Glutamatergic neuron (in vitro differentiated cells): ENCODE data around the gene OSER1. TPM values are rescaled to one million over a fixed set of nuclear protein-coding genes. Genes with fewer than 3 reads are reported as not detected.
A peak's percentile ranks its signal among the peaks of the same experiment; 100 is the strongest.
"Not testable (repeated sequence)": the region's sequence is repeated elsewhere in the genome, so short reads cannot be mapped to it uniquely, and the experiment has no call there.

Experiments
- DNase-seq: peaks from one replicate; pipeline ENCODE4 v3.0.0; 2022
- H3K27ac Mint-ChIP-seq: one replicate; pipeline ENCODE4 v1.8.0; 2020; ENCODE audit warnings: mild to moderate bottlenecking, mixed read lengths, inconsistent platforms; ENCODE audit not compliant: unreplicated experiment
- H3K27me3 Mint-ChIP-seq: one replicate; pipeline ENCODE4 v1.8.0; 2020; ENCODE audit warnings: mild to moderate bottlenecking, moderate library complexity, mixed read lengths, inconsistent platforms; ENCODE audit not compliant: unreplicated experiment
- H3K36me3 Mint-ChIP-seq: one replicate; pipeline ENCODE4 v1.8.0; 2020; ENCODE audit warnings: mild to moderate bottlenecking, mixed read lengths, inconsistent platforms; ENCODE audit not compliant: unreplicated experiment
- H3K4me1 Mint-ChIP-seq: one replicate; pipeline ENCODE4 v1.8.0; 2020; ENCODE audit warnings: mild to moderate bottlenecking, low read depth, mixed read lengths, inconsistent platforms; ENCODE audit not compliant: unreplicated experiment
- H3K4me3 Mint-ChIP-seq: one replicate; pipeline ENCODE4 v1.8.0; 2020; ENCODE audit warnings: mild to moderate bottlenecking, mixed read lengths, inconsistent platforms; ENCODE audit not compliant: unreplicated experiment
- H3K9me3 Mint-ChIP-seq: one replicate; pipeline ENCODE4 v1.8.0; 2020; ENCODE audit warnings: mild to moderate bottlenecking, moderate library complexity, mixed read lengths, inconsistent platforms; ENCODE audit not compliant: unreplicated experiment
- CTCF ChIP-seq: fragments of 200-600 bp; sonication (generic); IDR thresholded peaks from one replicate; pipeline ENCODE4 v1.5.0; 2021; ENCODE audit not compliant: partially characterized antibody, unreplicated experiment
- total RNA-seq: library from RNA; stranded (reverse); fragmentation: NEBNext Ultra II Directional; extraction: Animal tissue kit (Norgen Biotek cat#: 25700); gene quantifications from one replicate; pipeline ENCODE4 v1.2.1, GENCODE V29; 2021; ENCODE audit not compliant: unreplicated experiment

The OSER1 gene
- total RNA-seq, 1 donor from 2014 or later = 31.9 TPM

GRCh38 chr20:44196271-44196670 is 14.3 kb downstream of the OSER1 start:
- H3K27me3 Mint-ChIP-seq = no peaks in the 10 kb centered on the region
- TF ChIP-seq CTCF = no peak
- no peak for DNase-seq
- H3K4me3 Mint-ChIP-seq = no peak overlapping the region
- no peaks in the 10 kb centered on the region for H3K9me3 Mint-ChIP-seq
- no peaks in the 10 kb centered on the region for H3K4me1 Mint-ChIP-seq
- H3K36me3 Mint-ChIP-seq = no peaks in the 10 kb centered on the region
- no peak overlapping the region for H3K27ac Mint-ChIP-seq

GRCh38 chr20:44195605-44196004 is 15.0 kb downstream of the OSER1 start:
- no peaks in the 10 kb centered on the region for H3K27me3 Mint-ChIP-seq
- no peak for DNase-seq
- H3K4me3 Mint-ChIP-seq = no peak overlapping the region
- TF ChIP-seq CTCF = no peak
- H3K4me1 Mint-ChIP-seq = no peaks in the 10 kb centered on the region
- no peak overlapping the region for H3K27ac Mint-ChIP-seq
- H3K9me3 Mint-ChIP-seq = no peaks in the 10 kb centered on the region
- H3K36me3 Mint-ChIP-seq = no peaks in the 10 kb centered on the region

GRCh38 chr20:44193801-44194200 is 16.8 kb downstream of the OSER1 start:
- Mint-ChIP-seq H3K4me1 (no peaks in the 10 kb centered on the region), H3K9me3 (no peaks in the 10 kb centered on the region), H3K4me3 (no peak overlapping the region), H3K36me3 (no peaks in the 10 kb centered on the region), H3K27ac (no peak overlapping the region), H3K27me3 (no peaks in the 10 kb centered on the region)
- TF ChIP-seq CTCF = no peak
- no peak for DNase-seq

GRCh38 chr20:44191640-44192039 is 18.9 kb downstream of the OSER1 start:
- not testable (repeated sequence) for H3K4me3 Mint-ChIP-seq

GRCh38 chr20:44190197-44190852 is 20.2 kb downstream of the OSER1 start:
- TF ChIP-seq CTCF = peak; percentile 73
- H3K36me3 Mint-ChIP-seq, H3K9me3 Mint-ChIP-seq, H3K27me3 Mint-ChIP-seq, H3K27ac Mint-ChIP-seq, DNase-seq, H3K4me3 Mint-ChIP-seq, H3K4me1 Mint-ChIP-seq: not testable (repeated sequence)

More at GRCh38 chr20:44191640-44192039, 18.9 kb downstream of the OSER1 start:
- H3K4me1 Mint-ChIP-seq, H3K9me3 Mint-ChIP-seq, H3K27ac Mint-ChIP-seq, DNase-seq, H3K27me3 Mint-ChIP-seq, H3K36me3 Mint-ChIP-seq: not testable (repeated sequence)

GRCh38 chr20:44188752-44189151 is 21.8 kb downstream of the OSER1 start:
- Mint-ChIP-seq H3K9me3 (peaks cover 2% of the 10 kb centered on the region), H3K27ac (no peak overlapping the region), H3K4me1 (no peaks in the 10 kb centered on the region), H3K27me3 (peaks cover 2% of the 10 kb centered on the region), H3K4me3 (no peak overlapping the region), H3K36me3 (no peaks in the 10 kb centered on the region)
- no peak for TF ChIP-seq CTCF
- no peak for DNase-seq
